GM18520 (cell line): ENCODE measurements around the gene ACAD9.

ENCODE experiments used
- ATAC-seq: cut with Tn5 transposase; IDR thresholded peaks from one replicate; pipeline ENCODE4 v1.9.1; 2021; ENCODE audit not compliant: unreplicated experiment

ACAD9 gene

GRCh38 chr3:128932516-128933212, 53.2 kb downstream of the ACAD9 start:
- ATAC-seq = no peak

GRCh38 chr3:128933213-128933921, 53.9 kb downstream of the ACAD9 start:
- ATAC-seq = no peak

GRCh38 chr3:128933922-128934253, 54.5 kb downstream of the ACAD9 start:
- ATAC-seq = no peak

DNA sequence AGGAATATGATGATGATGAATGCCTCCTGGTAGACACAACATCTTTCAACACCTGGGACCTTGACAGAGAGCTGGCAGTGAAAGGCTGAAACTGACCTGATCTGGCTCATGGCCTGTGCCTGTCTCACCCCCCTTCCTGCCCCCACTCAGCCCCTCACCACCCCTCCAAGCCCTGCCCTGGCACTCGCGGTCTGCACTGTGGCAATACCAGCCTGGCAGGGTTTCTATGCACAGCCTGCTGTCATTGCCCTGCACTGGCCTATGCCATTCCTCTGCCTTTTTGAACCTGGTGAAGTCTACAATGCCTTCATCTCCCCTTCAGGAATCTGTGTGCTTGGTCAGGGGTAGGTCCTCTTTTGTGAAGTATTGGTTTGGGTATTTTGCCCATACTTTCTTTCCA, 56.5 kb downstream of the ACAD9 start:
- ATAC-seq = no peak

DNA sequence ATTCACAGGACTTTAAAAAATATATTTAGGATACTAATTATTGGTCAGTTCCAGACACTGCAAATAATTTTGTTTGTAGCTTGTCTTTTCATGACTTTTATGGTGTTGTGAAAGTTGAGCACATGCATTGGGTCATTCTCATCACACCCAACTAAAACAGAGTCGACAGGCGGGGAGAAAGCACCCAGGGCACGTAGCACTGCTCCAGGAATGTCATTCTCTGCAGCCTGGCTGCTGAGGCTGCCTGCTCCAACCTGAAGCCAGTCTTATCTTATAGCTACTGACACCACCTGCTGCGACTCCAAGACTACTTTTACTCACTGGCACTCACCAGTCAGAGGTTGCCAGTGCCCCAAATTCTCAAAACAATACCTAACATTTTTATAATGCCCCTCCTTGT, 56.9 kb downstream of the ACAD9 start:
- no peak for ATAC-seq

- ATAC-seq = no peak
These were observed 60.8 kb downstream of the ACAD9 start for GRCh38 chr3:128940252-128940651.

GRCh38 chr3:128942161-128942952, 62.9 kb downstream of the ACAD9 start:
- ATAC-seq = no peak

DNA sequence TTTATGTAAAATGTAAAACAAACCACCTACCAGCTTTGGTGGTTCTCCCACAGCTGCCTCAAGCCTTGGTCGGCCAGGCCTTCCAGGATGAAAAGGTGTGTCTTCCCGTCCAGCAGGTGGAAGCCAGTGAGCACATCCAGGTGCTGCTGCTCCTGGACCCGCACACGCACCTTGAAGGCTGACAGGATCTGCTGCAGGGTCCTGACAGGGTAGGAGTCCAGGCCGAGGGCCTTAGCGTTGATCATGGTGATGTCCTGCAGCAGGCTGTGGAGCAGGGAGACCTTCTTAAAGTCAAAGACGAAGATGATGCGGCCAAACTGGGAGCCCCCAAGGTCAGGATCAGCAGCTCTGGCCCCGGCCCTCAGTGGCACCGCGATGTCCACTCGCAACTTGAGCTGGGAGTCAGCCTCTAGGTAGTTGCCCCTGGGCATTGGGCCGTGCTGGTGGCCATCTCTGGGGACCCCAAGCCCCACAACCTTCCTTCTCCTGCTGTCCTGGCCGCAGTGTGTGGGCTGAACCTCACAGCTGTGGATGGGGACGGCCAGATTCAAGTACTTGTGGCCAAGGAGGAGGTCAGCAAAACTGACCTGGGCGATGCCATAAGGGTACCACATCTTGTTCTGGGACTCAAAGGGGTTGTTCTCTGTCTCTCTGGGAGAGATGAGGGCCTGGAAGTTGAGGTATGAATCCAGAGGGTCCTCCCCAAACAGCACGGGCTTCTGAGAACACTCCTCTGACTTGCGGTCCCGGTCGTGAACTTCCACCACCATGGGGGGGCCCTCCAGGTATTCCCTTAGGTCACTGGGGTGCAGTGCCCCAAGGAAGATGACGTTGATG, 65.8 kb downstream of the ACAD9 start:
- no peak for ATAC-seq

- ATAC-seq = no peak
These were observed 66.4 kb downstream of the ACAD9 start for GRCh38 chr3:128945878-128946175.

DNA sequence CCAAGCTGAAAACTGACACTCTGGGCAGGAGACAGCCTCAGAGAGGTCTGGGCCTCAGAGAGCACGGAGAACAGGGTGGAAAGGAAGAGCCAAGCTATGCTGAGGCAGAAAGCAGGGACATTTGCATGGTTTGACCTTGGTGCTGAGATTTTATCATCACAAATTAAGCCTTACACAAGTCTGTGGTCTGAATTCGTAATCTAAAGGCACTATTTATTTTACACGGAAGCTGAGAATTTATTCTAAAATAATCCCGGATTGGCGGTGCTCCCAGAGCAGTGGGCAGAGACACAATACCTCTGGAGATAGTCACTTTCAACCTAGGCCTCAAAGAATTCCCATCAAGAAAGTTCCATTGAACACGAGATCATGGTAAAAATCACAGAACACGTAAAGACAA, 67.0 kb downstream of the ACAD9 start:
- ATAC-seq = no peak

GRCh38 chr3:128949158-128949557, 69.7 kb downstream of the ACAD9 start:
- ATAC-seq = no peak

- no peak for ATAC-seq
These were observed 71.0 kb downstream of the ACAD9 start for GRCh38 chr3:128950223-128950938.

DNA sequence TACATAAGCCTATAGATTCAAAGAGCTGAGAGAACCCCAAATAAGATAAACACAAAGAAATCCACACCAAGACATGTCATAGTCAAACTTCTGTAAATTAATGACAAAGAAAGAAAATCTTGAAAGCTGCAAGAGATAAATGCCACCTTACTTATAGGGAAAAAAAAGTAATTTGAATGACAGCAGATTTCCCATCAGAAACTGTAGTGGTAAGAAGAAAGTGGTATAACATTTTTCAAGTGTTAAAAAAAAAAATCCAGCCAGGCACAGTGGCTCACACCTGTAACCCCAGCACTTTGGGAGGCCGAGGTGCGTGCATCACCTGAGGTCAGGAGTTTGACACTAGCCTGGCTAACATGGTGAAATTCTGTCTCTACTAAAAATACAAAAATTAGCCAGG, 77.0 kb downstream of the ACAD9 start:
- ATAC-seq = no peak
